HL-60 (cell line): ENCODE results near the gene OR14C36.

Experiments used
- DNase-seq, 2 experiments: peaks; one replicate each; pipeline ENCODE4 v3.0.0-alpha.2; 2010 to 2020; ENCODE audit warnings: low read depth in 1 of 2, low spot score in 1 of 2
- H3K27ac ChIP-seq: fragments of 250-450 bp; sonication (Bioruptor Pico); replicated peaks from 2 replicates; pipeline ENCODE4 v1.5.1; 2020; ENCODE audit warnings: mild to moderate bottlenecking, moderate library complexity
- H3K27me3 ChIP-seq: fragments of 250-450 bp; sonication (Bioruptor Pico); 2 replicates; pipeline ENCODE4 v1.5.1; 2021; ENCODE audit warnings: mild to moderate bottlenecking, moderate library complexity; ENCODE audit not compliant: insufficient read depth, poor library complexity, severe bottlenecking
- H3K4me3 ChIP-seq: replicated peaks from 2 replicates; pipeline ENCODE4 v1.5.1; 2011; ENCODE audit warnings: mild to moderate bottlenecking, control low read depth, low read length; ENCODE audit not compliant: insufficient read depth
- CTCF ChIP-seq: IDR thresholded peaks from one replicate; pipeline ENCODE4 v1.5.1; 2011; ENCODE audit warnings: low read length, control low read depth, inconsistent platforms; ENCODE audit not compliant: insufficient read depth
- GABPA ChIP-seq: IDR thresholded peaks from 2 replicates; pipeline ENCODE4 v1.6.1; 2012; ENCODE audit warnings: low read depth
- POLR2AphosphoS5 ChIP-seq: IDR thresholded peaks from 2 replicates; pipeline ENCODE4 v1.6.1; 2012; ENCODE audit warnings: low read depth
- REST ChIP-seq: IDR thresholded peaks from 2 replicates; pipeline ENCODE4 v1.6.1; 2012; ENCODE audit warnings: low read depth; ENCODE audit not compliant: insufficient replicate concordance
- SPI1 ChIP-seq: IDR thresholded peaks from 2 replicates; pipeline ENCODE4 v1.6.1; 2012; ENCODE audit warnings: low read depth, mild to moderate bottlenecking, borderline replicate concordance

The OR14C36 gene

DNA sequence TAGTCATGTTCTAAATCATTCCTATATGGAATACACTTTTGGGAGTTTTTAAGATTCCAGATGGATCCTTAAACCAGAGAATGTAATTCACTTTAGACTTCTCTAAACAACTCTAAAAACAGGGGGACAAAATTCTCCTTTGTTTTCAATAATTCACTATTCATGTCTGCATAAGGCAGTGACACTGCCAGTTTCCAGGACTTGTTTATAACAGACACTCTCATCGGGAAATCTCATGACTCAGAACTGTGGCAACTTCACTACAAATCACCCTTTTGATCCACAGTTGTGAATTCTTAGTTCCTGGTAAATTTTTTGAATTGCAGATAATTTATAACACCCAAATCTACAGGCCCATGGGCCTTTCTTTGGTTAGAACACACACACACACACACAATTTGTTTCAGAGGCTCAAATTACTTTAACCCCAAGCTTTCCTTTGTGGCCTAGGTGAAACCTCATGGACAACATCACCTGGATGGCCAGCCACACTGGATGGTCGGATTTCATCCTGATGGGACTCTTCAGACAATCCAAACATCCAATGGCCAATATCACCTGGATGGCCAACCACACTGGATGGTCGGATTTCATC is 12.6 kb downstream of the OR14C36 start, which contains the start of gene OR2T4:
OR2T4 (plus strand) TSS at position 545 of the 595 bp plus-strand sequence; CDS start at position 545, 0 bp downstream.
- no peak within 1 kb of the TSS for H3K27ac ChIP-seq
- no peak within 1 kb of the TSS for H3K4me3 ChIP-seq
- H3K27me3 ChIP-seq = no peaks in the 10 kb centered on the region
- TF ChIP-seq SPI1 (no peak), POLR2AphosphoS5 (no peak)
- DNase-seq = no peak

DNA sequence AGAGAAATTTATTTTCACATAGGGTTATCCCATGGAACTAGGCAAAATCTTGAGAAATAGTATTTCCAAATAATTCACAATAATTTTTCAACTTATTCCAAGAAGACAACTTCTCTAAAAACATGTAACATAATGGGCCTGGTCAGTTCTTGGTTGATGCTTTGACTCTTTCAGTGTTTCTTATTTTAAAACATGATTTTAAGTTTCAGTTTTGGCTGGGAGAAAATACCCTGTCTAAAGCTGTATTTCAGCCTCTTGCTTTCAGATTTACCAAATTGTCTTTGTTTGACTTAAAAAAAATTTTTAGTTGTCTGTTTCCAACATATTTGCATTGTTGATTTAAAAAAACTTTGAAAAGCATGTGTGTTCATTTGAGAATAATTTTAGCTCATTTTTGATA is 18.0 kb downstream of the OR14C36 start:
- Histone ChIP-seq H3K27ac (no peak overlapping the region), H3K27me3 (no peaks in the 10 kb centered on the region), H3K4me3 (no peak overlapping the region)
- no peak for TF ChIP-seq GABPA
- no peak for TF ChIP-seq SPI1
- TF ChIP-seq REST = no peak
- TF ChIP-seq CTCF = no peak
- DNase-seq = no peak

DNA sequence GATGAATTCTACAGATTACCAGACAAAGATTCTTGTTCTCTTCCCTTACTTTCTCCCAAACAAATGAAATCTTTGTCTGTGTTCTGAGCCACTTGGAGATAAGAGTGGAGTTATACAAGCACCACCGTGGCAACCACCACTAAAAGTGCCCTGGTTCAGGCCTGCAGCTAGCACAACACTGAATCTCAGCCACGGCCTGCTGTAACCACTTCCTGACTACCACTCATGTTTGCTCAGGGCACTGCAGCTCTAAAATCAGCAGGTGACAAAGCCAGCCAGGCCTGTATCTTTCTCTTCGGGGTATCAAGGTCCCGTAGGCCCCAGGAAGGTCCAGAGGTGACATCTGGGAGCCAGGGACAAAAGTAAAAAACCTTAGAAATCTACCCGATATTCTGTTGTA is 23.8 kb downstream of the OR14C36 start:
- no peak overlapping the region for H3K4me3 ChIP-seq

More for the DNA sequence above, 23.8 kb downstream of the OR14C36 start:
- Histone ChIP-seq H3K27me3 (no peaks in the 10 kb centered on the region), H3K27ac (no peak overlapping the region)
- TF ChIP-seq REST (no peak), CTCF (no peak), SPI1 (no peak), GABPA (no peak), POLR2AphosphoS5 (no peak)
- no peak for DNase-seq
